HG02884 (cell line): ENCODE data around the gene RFNG.

Experiments
- ATAC-seq: cut with Tn5 transposase; IDR thresholded peaks from one replicate; pipeline ENCODE4 v1.9.1; 2021; ENCODE audit warnings: mild to moderate bottlenecking, moderate library complexity; ENCODE audit not compliant: unreplicated experiment

The RFNG gene

GRCh38 chr17:82029990-82030469, 21.6 kb downstream of the RFNG start:
- ATAC-seq, result no peak

- ATAC-seq, result no peak
Measured at GRCh38 chr17:82029391-82029790, 22.2 kb downstream of the RFNG start.

GRCh38 chr17:82028966-82029365, 22.6 kb downstream of the RFNG start:
- ATAC-seq, result no peak

- no peak for ATAC-seq
Measured at GRCh38 chr17:82028246-82028645, 23.4 kb downstream of the RFNG start.

- no peak for ATAC-seq
Measured at GRCh38 chr17:82025401-82026107, 26.1 kb downstream of the RFNG start.

- no peak for ATAC-seq
Measured at GRCh38 chr17:82024859-82025258, 26.8 kb downstream of the RFNG start.

GRCh38 chr17:82023447-82024241, 28.0 kb downstream of the RFNG start:
- no peak for ATAC-seq

GRCh38 chr17:82022981-82023446, 28.6 kb downstream of the RFNG start, which contains the start of gene LRRC45:
TSS of gene LRRC45 (plus strand) at chr17:82023305. CDS start at chr17:82023644, 339 bp downstream.
- ATAC-seq, result peak; percentile 75

- no peak for ATAC-seq
Measured at GRCh38 chr17:82022310-82022980, 29.2 kb downstream of the RFNG start, which contains the start of gene CENPX. TSS of gene CENPX (minus strand) at chr17:82022878. CDS start at chr17:82022861, 17 bp downstream.

GRCh38 chr17:82021900-82022309, 29.7 kb downstream of the RFNG start:
- no peak for ATAC-seq

- ATAC-seq, result no peak
Measured at GRCh38 chr17:82021107-82021899, 30.3 kb downstream of the RFNG start.

- no peak for ATAC-seq
Measured at GRCh38 chr17:82020572-82021106, 31.0 kb downstream of the RFNG start.

GRCh38 chr17:82019690-82020571, 31.7 kb downstream of the RFNG start:
- ATAC-seq, result no peak

GRCh38 chr17:82018989-82019689, 32.5 kb downstream of the RFNG start:
- no peak for ATAC-seq

- no peak for ATAC-seq
Measured at GRCh38 chr17:82018152-82018988, 33.2 kb downstream of the RFNG start.

- no peak for ATAC-seq
Measured at GRCh38 chr17:82017612-82018151, 33.9 kb downstream of the RFNG start.

- no peak for ATAC-seq
Measured at GRCh38 chr17:82016875-82017459, 34.6 kb downstream of the RFNG start.
